ENCODE results near the gene OSGEP.

GRCh38 chr14:20412411-20412810, 42.2 kb downstream of the OSGEP start:
- TF ChIP-seq CTCF (IDR thresholded peaks at IDR 0.05) (no peak), POLR2A (IDR thresholded peaks at IDR 0.05) (no peak)
